Peyer's patch (tissue), 4 donors: ENCODE results near the gene P2RY4. TPM values are rescaled to one million over a fixed set of nuclear protein-coding genes. Genes with fewer than 3 reads are reported as not detected.

Source experiments
- DNase-seq, 3 donors: peaks; one replicate each; pipeline ENCODE4 v3.0.0-alpha.2; 2017 to 2019
- H3K27ac ChIP-seq, 4 donors: fragments of 200-600 bp; sonication (generic); one replicate each; pipeline ENCODE4 v1.5.1; 2016 to 2019
- H3K27me3 ChIP-seq, 2 donors: fragments of 200-600 bp; sonication (generic); one replicate each; pipeline ENCODE4 v1.5.1; 2019
- H3K36me3 ChIP-seq, 3 donors: fragments of 200-600 bp; sonication (generic); one replicate each; pipeline ENCODE4 v1.5.1; 2016 to 2019
- H3K4me1 ChIP-seq, 4 donors: fragments of 200-600 bp; sonication (generic); one replicate each; pipeline ENCODE4 v1.5.1; 2016 to 2019
- H3K4me3 ChIP-seq, 4 donors: fragments of 200-600 bp; sonication (generic); 1 replicate in 3 of 4; 2 replicates in 1 of 4; pipeline ENCODE4 v1.5.1; 2016 to 2019; ENCODE audit warnings: mild to moderate bottlenecking in 1 of 4
- H3K9me3 ChIP-seq, 4 donors: fragments of 200-600 bp; sonication (generic); one replicate each; pipeline ENCODE4 v1.5.1; 2016 to 2019; ENCODE audit warnings: mild to moderate bottlenecking in 1 of 4
- POLR2A ChIP-seq, 2 donors: fragments of 450-650 bp; IDR thresholded peaks; one replicate each; pipeline ENCODE4 v1.5.1; 2017; ENCODE audit warnings: antibody characterized with exemption in 2 of 2, mild to moderate bottlenecking in 2 of 2, moderate library complexity in 2 of 2
- total RNA-seq, 4 donors: library from RNA; depleted of rRNA; stranded (reverse); fragments of >200 nt; gene quantifications; one replicate each; pipeline ENCODE4 v1.1.0, GENCODE V29; 2016
- TF ChIP-seq, protein P1 (sequence below), 6 experiments: fragments of 450-650 bp in 4 of 6; fragments of 200-600 bp in 2 of 6; sonication (generic) in 1 of 6; IDR thresholded peaks; one replicate each; pipeline ENCODE4 v1.5.1; 2017 to 2019; ENCODE audit warnings: antibody characterized with exemption in 6 of 6, mild to moderate bottlenecking in 3 of 6, moderate library complexity in 1 of 6

The P2RY4 gene
- 10 to 100 TPM in 2 of 4 donors, 1 to 10 TPM in 2; 1.7 to 19.4 (median 13.2) TPM for total RNA-seq

DNA sequence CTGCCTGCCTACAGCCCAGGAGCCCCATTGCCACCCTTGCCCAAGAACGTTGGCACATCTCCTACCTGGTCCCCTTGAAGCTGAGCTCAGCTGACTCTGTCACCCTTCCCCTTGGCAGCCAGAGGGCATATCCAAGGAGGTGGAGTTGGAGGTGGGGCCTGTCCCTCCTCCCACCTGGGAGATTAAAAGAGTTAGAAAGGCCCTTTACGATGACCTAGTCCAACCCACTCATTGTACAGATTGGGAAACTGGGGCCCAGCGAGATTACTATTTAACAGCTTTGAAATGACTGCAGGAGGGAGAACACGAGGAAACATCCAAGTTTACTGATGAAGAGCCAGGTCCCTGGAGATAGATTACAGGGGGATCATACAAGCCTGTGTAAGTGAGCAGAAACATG lies at the start of gene P2RY4:
Gene P2RY4 (minus strand): TSS at position 101 of the 400 bp plus-strand sequence. CDS start 580 bp downstream, outside the sequence.
- H3K4me3 ChIP-seq: no peak within 1 kb of the TSS
- H3K4me1 ChIP-seq: no peaks in the 10 kb centered on the region
- no peak within 1 kb of the TSS for H3K27ac ChIP-seq
- H3K9me3 ChIP-seq: no peaks in the 10 kb centered on the region
- TF ChIP-seq, protein P1, sequence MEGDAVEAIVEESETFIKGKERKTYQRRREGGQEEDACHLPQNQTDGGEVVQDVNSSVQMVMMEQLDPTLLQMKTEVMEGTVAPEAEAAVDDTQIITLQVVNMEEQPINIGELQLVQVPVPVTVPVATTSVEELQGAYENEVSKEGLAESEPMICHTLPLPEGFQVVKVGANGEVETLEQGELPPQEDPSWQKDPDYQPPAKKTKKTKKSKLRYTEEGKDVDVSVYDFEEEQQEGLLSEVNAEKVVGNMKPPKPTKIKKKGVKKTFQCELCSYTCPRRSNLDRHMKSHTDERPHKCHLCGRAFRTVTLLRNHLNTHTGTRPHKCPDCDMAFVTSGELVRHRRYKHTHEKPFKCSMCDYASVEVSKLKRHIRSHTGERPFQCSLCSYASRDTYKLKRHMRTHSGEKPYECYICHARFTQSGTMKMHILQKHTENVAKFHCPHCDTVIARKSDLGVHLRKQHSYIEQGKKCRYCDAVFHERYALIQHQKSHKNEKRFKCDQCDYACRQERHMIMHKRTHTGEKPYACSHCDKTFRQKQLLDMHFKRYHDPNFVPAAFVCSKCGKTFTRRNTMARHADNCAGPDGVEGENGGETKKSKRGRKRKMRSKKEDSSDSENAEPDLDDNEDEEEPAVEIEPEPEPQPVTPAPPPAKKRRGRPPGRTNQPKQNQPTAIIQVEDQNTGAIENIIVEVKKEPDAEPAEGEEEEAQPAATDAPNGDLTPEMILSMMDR (IDR thresholded peaks at IDR 0.05): no peak
- TF ChIP-seq POLR2A (IDR thresholded peaks at IDR 0.05): no peak
- H3K27me3 ChIP-seq: no peaks in the 10 kb centered on the region
- DNase-seq: no peak
- no peaks in the 10 kb centered on the region for H3K36me3 ChIP-seq

DNA sequence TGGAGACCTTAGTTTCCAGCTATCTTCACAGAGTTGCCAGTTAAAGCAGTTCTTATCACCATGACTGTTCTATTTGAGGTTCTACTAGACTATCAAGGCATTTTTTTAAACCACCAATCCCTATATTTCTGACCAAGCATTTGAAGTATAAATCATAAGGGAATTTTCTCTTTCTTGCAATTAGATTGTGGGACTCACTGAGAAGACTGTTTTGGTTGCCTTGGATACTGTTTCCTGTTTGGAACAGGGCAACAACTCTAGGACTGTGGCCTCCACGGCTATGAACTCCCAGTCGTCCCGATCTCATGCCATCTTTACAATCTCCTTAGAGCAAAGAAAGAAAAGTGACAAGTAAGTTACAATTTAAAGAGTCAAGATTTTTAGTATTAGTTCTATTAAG lies 41.7 kb upstream of the P2RY4 start:
- Histone ChIP-seq H3K4me3 (no peak overlapping the region), H3K27me3 (no peaks in the 10 kb centered on the region), H3K27ac (no peak overlapping the region), H3K4me1 (no peaks in the 10 kb centered on the region), H3K36me3 (no peaks in the 10 kb centered on the region), H3K9me3 (no peaks in the 10 kb centered on the region)
- no peak for DNase-seq
- TF ChIP-seq, protein P1 (IDR thresholded peaks at IDR 0.05): no peak
- TF ChIP-seq POLR2A (IDR thresholded peaks at IDR 0.05): no peak

DNA sequence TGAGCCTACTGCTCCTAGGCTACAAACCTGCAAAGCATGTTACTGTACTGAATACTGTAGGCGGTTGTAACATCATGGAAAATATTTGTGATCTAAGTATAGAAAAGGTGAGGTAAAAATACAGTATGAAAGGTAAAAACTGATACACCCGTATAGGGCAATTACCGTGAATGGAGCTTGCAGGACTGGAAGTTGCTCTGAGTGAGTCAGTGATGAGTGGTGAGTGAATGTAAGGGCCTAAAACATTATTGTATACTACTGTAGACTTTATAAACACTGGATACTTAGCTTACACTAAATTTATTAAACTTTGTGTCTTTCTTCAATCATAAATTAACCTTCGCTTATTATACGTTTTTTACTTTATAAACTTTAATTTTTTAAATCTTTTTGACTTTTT lies 33.6 kb upstream of the P2RY4 start:
- Histone ChIP-seq H3K4me1 (peaks cover 0 to 4% (median 0%) of the 10 kb centered on the region in 4 donors), H3K4me3 (no peak overlapping the region), H3K27ac (no peak overlapping the region), H3K36me3 (no peaks in the 10 kb centered on the region), H3K27me3 (no peaks in the 10 kb centered on the region), H3K9me3 (no peaks in the 10 kb centered on the region)
- no peak for DNase-seq
- TF ChIP-seq, protein P1 (IDR thresholded peaks at IDR 0.05): no peak
- TF ChIP-seq POLR2A (IDR thresholded peaks at IDR 0.05): no peak

DNA sequence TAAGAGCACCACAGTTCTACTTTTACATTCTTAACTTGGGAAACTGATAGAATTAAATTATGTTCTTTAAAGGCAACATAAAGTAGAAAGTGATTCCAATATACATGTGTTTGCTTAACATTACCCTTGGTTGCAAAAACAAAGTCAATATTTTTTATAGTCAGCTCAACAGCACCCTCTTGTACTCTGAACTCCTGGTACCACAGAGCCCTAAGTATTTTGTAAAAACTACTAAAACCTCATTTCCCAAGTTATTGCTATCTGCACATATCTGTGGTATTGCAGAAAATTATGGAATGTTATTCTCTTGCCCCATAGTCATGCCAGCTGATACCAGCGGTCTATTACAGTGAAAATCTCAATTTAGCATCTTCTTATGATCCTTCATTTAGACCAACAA lies 32.8 kb upstream of the P2RY4 start:
- H3K27ac ChIP-seq: no peak overlapping the region
- H3K36me3 ChIP-seq: no peaks in the 10 kb centered on the region
- peaks cover 0 to 4% (median 0%) of the 10 kb centered on the region in 4 donors for H3K4me1 ChIP-seq
- DNase-seq: no peak
- H3K9me3 ChIP-seq: no peaks in the 10 kb centered on the region
- no peaks in the 10 kb centered on the region for H3K27me3 ChIP-seq
- TF ChIP-seq, protein P1 (IDR thresholded peaks at IDR 0.05): no peak
- TF ChIP-seq POLR2A (IDR thresholded peaks at IDR 0.05): no peak
- no peak overlapping the region for H3K4me3 ChIP-seq

DNA sequence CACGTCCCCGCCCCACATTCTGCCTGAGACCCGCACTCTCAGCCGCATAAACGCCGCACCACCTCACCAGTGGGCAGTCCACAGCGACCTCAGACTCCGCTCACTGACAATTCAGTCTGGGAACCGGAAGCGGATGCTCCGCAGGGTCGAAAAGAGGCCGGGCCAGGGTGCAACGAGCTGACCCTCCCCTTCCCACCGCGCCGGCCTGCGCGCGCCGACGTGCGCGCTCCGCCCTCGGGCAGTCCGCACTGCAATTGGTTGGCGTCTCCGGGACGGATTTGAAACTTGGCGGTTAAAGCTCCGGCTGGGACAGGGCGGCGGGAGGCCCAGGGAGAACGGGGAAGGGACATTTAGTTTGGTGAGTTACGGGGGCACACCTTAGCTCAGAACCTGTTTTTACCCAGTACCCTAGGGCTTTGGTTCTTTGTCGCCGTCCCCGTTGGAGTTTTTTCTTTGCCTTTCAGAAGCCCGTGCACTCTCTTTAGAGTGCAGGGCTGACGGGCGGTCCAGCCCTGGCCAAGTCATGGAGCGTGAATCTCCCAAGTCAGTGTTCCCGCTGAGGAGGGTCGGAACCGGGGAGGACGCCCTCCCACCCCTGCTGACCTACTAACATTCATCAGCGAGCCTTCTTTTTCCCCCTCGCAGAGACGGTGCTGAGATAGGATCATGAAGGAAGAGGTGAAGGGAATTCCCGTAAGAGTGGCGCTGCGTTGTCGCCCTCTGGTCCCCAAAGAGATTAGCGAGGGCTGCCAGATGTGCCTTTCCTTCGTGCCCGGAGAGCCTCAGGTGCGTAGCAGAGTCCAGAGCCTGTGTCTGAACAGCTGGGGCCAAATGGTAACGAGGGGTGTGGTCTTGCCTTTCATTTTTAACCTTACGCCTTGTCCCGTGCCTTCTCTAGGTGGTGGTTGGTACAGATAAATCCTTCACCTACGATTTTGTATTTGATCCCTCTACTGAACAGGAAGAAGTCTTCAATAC lies 30.1 kb upstream of the P2RY4 start, which contains the start of the genes KIF4A and PDZD11:
Gene KIF4A (plus strand): TSS at position 312 of the 978 bp plus-strand sequence. CDS start 355 bp downstream, at position 667.
Gene PDZD11 (minus strand): TSS at position 135 of the 978 bp plus-strand sequence. CDS start 586 bp downstream, outside the sequence.
- Histone ChIP-seq H3K4me1 (peaks cover 0 to 4% (median 0%) of the 10 kb centered on the region in 4 donors), H3K36me3 (no peaks in the 10 kb centered on the region), H3K9me3 (no peaks in the 10 kb centered on the region), H3K4me3 (peak within 1 kb of the TSS; percentile 41 to 67 (median 52)), H3K27ac (peak within 1 kb of the TSS; percentile 58 to 74 (median 69)), H3K27me3 (no peaks in the 10 kb centered on the region)
- TF ChIP-seq, protein P1 (IDR thresholded peaks at IDR 0.05): no peak
- peak in 1 of 2 donors; percentile 38 for TF ChIP-seq POLR2A (IDR thresholded peaks at IDR 0.05)
- DNase-seq: peak; percentile 67 to 89 (median 86)
